T-helper 17 cell (primary cell): Measurements from ENCODE around the gene PIGR. TPM values are rescaled to one million over a fixed set of nuclear protein-coding genes. Genes with fewer than 3 reads are reported as not detected.
"Not testable (repeated sequence)": the region's sequence is repeated elsewhere in the genome, so short reads cannot be mapped to it uniquely, and the experiment has no call there.

Experiments
- ATAC-seq: fragments of 150-1000 bp; cut with Tn5 transposase; 2 replicates; pipeline ENCODE4 v1.10.0; 2021; ENCODE audit warnings: mild to moderate bottlenecking, moderate library complexity
- DNase-seq, 3 donors: peaks; one replicate each; pipeline versions ENCODE4 v3.0.0 to v3.0.0-alpha.2; 2020 to 2021
- H3K9me3 ChIP-seq: one replicate; pipeline ENCODE4 v1.7.0; 2013; ENCODE audit warnings: low read length, mild to moderate bottlenecking; ENCODE audit not compliant: control insufficient read depth, poor library complexity, severe bottlenecking
- H3K27ac Mint-ChIP-seq: one replicate; pipeline ENCODE4 v1.8.0; 2022; ENCODE audit warnings: mild to moderate bottlenecking, moderate library complexity, mixed read lengths
- H3K27me3 Mint-ChIP-seq: one replicate; pipeline ENCODE4 v1.8.0; 2022; ENCODE audit warnings: mixed read lengths
- H3K36me3 Mint-ChIP-seq: one replicate; pipeline ENCODE4 v1.8.0; 2022; ENCODE audit warnings: low read depth, mixed read lengths
- H3K4me1 Mint-ChIP-seq: one replicate; pipeline ENCODE4 v1.8.0; 2022; ENCODE audit warnings: mild to moderate bottlenecking, mixed read lengths
- H3K4me3 Mint-ChIP-seq: one replicate; pipeline ENCODE4 v1.8.0; 2022; ENCODE audit warnings: mild to moderate bottlenecking, moderate library complexity, mixed read lengths
- total RNA-seq, 4 donors: library from RNA in 2 of 4; stranded (reverse) in 2 of 4; gene quantifications; one replicate each; pipeline ENCODE4 v1.2.3 and lab custom pipeline; 2022 to 2026

The PIGR gene
- total RNA-seq, 2 donors from 2014 or later: not detected

GRCh38 chr1:206923961-206924557 is 22.2 kb downstream of the PIGR start:
- DNase-seq, H3K27ac Mint-ChIP-seq, H3K27me3 Mint-ChIP-seq, ATAC-seq, H3K36me3 Mint-ChIP-seq, H3K4me3 Mint-ChIP-seq, H3K9me3 ChIP-seq: not testable (repeated sequence)
- H3K4me1 Mint-ChIP-seq: peaks cover 19% of the 10 kb centered on the region

GRCh38 chr1:206923009-206923960 is 23.0 kb downstream of the PIGR start:
- Mint-ChIP-seq H3K4me1 (peaks cover 24% of the 10 kb centered on the region), H3K36me3 (peaks cover 7% of the 10 kb centered on the region), H3K27me3 (no peaks in the 10 kb centered on the region), H3K4me3 (no peak overlapping the region), H3K27ac (no peak overlapping the region)
- ATAC-seq (peak; percentile 82), DNase-seq (peak in 2 of 3 donors; percentile 43 to 54)
- H3K9me3 ChIP-seq: no peaks in the 10 kb centered on the region

- H3K9me3 ChIP-seq: no peaks in the 10 kb centered on the region
- Mint-ChIP-seq H3K4me1 (peaks cover 31% of the 10 kb centered on the region), H3K36me3 (peaks cover 13% of the 10 kb centered on the region), H3K4me3 (no peak overlapping the region), H3K27ac (no peak overlapping the region), H3K27me3 (no peaks in the 10 kb centered on the region)
- no peak for DNase-seq
- no peak for ATAC-seq
Observed at GRCh38 chr1:206922524-206922923, 23.7 kb downstream of the PIGR start.

DNA sequence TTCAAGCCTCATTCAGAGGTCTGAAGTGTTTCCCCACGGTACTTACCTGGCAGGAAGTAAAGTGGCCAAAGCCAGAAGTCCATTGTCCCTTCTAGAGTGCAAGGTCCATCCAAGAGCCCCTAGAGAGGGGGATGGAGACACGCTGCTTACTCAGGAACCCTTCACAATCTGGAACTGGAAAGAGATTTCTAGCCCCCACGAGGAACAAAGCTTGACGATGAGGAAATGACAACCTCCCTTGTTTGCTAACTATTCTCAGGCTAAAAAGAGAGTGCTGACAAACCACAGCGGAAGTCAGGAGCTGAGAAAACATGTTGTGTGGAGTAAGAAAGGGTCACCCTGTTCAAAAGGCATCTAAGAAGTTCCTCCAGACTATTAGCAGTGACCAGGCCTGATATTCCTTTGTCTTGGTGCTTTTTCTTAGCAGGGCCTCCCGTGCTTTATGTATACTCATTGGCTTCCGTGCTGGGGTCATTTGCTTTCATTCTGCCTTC is 24.4 kb downstream of the PIGR start, which contains the start of gene FCMR:
Gene FCMR, minus strand, starts transcription at position 170 of the 494 bp plus-strand sequence. Its CDS starts 87 bp downstream, at position 83.
- no peaks in the 10 kb centered on the region for H3K9me3 ChIP-seq
- ATAC-seq (peak; percentile 58), DNase-seq (peak in 1 of 3 donors; percentile 26)

GRCh38 chr1:206918076-206918475 is 28.2 kb downstream of the PIGR start:
- no peak overlapping the region for H3K27ac Mint-ChIP-seq
- no peak for DNase-seq
- peaks cover 74% of the 10 kb centered on the region for H3K4me1 Mint-ChIP-seq
- no peak overlapping the region for H3K4me3 Mint-ChIP-seq
- H3K9me3 ChIP-seq: no peaks in the 10 kb centered on the region
- H3K36me3 Mint-ChIP-seq: peaks cover 34% of the 10 kb centered on the region
- no peak for ATAC-seq
- H3K27me3 Mint-ChIP-seq: no peaks in the 10 kb centered on the region

More for the DNA sequence above, 24.4 kb downstream of the PIGR start, which contains the start of gene FCMR:
- Mint-ChIP-seq H3K36me3 (peaks cover 14% of the 10 kb centered on the region), H3K27me3 (no peaks in the 10 kb centered on the region), H3K4me1 (peaks cover 38% of the 10 kb centered on the region), H3K27ac (no peak within 1 kb of the TSS), H3K4me3 (no peak within 1 kb of the TSS)

DNA sequence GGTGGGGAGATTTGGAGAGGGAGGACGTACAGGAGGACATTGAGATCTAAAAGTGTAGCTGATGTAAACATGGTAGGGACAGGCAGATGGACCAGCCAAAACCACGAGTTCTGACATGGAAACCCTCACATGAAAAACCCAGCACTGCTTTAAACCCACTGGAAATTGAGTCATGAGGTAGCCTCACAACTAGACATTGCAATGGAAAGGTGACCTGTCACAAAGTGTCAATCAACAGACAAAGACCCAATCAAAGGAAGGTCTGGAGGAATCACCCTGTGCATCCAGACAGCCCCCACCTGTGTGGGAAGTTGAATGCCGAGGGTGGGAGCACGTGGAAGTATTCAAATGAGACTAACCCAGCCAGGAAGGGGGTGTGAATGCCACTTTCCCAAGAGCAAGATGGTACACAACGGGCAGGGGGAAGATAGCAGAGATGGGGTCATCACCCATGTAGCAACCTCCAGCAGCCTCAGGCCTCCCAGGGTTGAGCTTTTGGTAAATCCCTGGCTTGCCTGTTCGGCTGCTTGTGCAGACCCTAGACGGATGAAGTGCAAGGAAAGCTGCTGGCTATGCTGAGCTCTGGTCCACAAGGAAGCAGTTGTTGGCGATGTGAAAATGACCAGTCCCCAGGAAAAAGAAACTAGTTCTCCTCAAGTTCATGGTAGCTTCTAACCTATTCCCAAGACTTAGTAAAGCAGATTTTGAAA is 30.1 kb downstream of the PIGR start:
- peaks cover 80% of the 10 kb centered on the region for H3K4me1 Mint-ChIP-seq
- no peaks in the 10 kb centered on the region for H3K27me3 Mint-ChIP-seq
- no peaks in the 10 kb centered on the region for H3K9me3 ChIP-seq
- H3K4me3 Mint-ChIP-seq: no peak overlapping the region
- no peak overlapping the region for H3K27ac Mint-ChIP-seq
- no peak for DNase-seq
- no peak for ATAC-seq
- H3K36me3 Mint-ChIP-seq: peaks cover 36% of the 10 kb centered on the region

DNA sequence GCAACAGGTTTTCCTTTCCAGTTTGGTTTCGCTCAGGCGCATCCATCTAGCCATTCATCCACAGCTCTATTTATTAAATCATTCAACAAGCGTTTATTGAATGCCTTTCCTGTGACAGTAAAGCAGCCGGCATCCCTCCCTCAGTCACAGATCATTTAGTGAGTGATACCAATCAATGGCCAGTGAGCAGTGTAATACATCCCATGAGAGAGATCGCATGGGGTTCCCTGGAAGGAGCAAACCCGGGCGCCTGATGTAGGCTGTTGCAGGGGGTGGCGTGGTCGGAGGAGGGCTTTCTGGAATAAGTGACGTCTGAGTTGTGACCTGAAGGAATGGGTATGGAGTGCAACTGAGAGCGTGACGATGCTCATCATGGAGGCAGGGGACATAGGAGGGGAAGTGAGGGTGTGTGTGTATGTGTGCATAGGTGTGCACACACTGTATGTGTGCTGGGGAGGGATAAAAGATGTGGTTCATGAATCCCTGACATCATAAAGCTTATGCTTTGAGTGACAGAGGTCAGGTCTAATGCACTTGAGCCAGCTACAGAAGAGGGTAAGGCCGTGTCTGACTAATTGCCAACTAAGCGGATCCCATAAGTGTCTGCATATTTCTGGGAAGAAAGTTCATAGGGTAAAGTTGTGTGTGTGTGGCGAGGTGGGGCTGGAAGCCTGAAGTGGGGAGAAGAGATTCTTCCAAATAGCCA is 31.1 kb downstream of the PIGR start:
- Mint-ChIP-seq H3K27me3 (no peaks in the 10 kb centered on the region), H3K27ac (no peak overlapping the region), H3K36me3 (peaks cover 33% of the 10 kb centered on the region), H3K4me3 (no peak overlapping the region), H3K4me1 (peaks cover 76% of the 10 kb centered on the region)
- DNase-seq: no peak
- H3K9me3 ChIP-seq: no peaks in the 10 kb centered on the region
- no peak for ATAC-seq

- peak overlapping the region; percentile 69 for H3K4me3 Mint-ChIP-seq
- H3K27me3 Mint-ChIP-seq: no peaks in the 10 kb centered on the region
- H3K4me1 Mint-ChIP-seq: peaks cover 73% of the 10 kb centered on the region
- peaks cover 31% of the 10 kb centered on the region for H3K36me3 Mint-ChIP-seq
- no peak overlapping the region for H3K27ac Mint-ChIP-seq
- ATAC-seq (no peak), DNase-seq (no peak)
- no peaks in the 10 kb centered on the region for H3K9me3 ChIP-seq
Observed at GRCh38 chr1:206913766-206914537, 32.3 kb downstream of the PIGR start.

DNA sequence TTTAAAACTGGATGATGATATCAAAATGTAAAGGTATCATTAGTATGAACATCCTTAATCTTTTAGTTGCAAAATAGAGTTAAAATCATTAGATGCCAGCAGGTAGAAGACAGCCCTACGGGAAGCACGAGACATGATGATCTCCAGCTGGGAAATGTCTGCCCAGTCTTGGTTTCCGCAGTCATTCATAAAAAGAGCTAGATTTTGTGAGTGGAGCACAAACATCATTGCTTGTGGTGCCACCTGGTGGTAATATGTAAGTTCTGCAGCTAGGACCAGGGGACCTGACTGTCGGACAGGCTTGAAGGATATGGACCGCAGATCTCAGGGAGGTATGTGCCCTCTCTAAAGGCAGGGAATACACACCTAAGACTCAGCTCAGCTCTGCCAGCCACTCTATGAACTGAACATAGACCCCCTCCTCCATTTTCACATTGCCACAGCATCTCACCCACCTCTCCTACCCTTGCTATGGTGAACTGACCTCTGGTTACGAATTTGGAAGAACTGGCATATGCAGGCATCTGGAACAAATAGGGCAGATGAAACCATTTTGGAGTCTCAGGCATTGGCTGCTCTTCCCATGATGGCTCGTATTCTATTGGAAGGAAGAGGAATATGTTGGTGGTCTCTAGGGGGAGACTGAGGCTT is 33.7 kb downstream of the PIGR start:
- H3K9me3 ChIP-seq: no peaks in the 10 kb centered on the region
- Mint-ChIP-seq H3K27ac (no peak overlapping the region), H3K36me3 (peaks cover 25% of the 10 kb centered on the region), H3K4me3 (peak overlapping the region; percentile 69), H3K4me1 (peaks cover 71% of the 10 kb centered on the region), H3K27me3 (no peaks in the 10 kb centered on the region)
- DNase-seq: peak; percentile 22 to 35 (median 33)
- ATAC-seq: peak; percentile 57

DNA sequence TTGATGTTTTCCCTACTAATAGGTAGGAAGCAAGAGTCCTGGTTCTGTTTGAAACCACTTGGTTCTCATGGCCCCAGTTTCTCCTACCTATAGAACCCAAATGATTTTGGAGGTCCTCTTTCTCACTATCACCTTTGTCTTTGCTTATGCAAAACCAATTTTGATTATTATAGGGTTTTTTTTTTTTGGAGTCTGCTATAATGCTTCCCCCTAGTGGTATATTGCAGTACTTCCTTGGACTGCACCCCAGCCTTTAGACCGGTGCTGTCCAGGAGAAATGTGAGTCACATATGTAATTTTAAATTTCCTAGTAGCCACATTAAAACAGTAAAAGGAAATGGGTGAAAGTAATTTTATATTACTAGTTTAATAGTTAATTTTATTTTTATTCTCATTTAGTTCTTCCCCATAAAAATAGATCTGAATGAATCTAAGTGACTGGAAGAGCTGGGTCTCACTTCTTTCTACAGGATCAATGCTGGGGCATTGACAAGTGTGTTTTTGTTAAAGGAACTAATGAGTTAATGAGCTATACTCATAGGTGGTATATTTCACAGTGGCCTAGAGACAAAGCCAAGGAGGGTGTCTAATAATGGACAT is 35.1 kb downstream of the PIGR start:
- Mint-ChIP-seq H3K27ac (peak overlapping the region; percentile 69), H3K4me1 (peaks cover 63% of the 10 kb centered on the region), H3K4me3 (peak overlapping the region; percentile 84), H3K36me3 (peaks cover 21% of the 10 kb centered on the region), H3K27me3 (no peaks in the 10 kb centered on the region)
- ATAC-seq (peak; percentile 59), DNase-seq (no peak)
- no peaks in the 10 kb centered on the region for H3K9me3 ChIP-seq

- Mint-ChIP-seq H3K36me3 (peaks cover 17% of the 10 kb centered on the region), H3K27ac (peak overlapping the region; percentile 69), H3K27me3 (no peaks in the 10 kb centered on the region), H3K4me1 (peaks cover 63% of the 10 kb centered on the region), H3K4me3 (peak overlapping the region; percentile 84)
- H3K9me3 ChIP-seq: no peaks in the 10 kb centered on the region
- DNase-seq (no peak), ATAC-seq (no peak)
Observed at GRCh38 chr1:206909883-206910318, 36.4 kb downstream of the PIGR start.
